ENCODE data around the gene HIVEP3.

The HIVEP3 gene

GRCh38 chr1:41498391-41498790 lies 420.3 kb downstream of the HIVEP3 start:
- TF ChIP-seq POLR2A (IDR thresholded peaks at IDR 0.05; ENCODE audit: low read depth, low read length) (no peak), POLR2AphosphoS5 (IDR thresholded peaks at IDR 0.05; ENCODE audit: low read depth, low read length) (no peak), TAF1 (IDR thresholded peaks at IDR 0.05; ENCODE audit: low read depth, low read length) (no peak), SPI1 (IDR thresholded peaks at IDR 0.05; ENCODE audit: low read depth, low read length) (no peak), PAX5 (IDR thresholded peaks at IDR 0.05; ENCODE audit: insufficient read depth, low read length, severe bottlenecking) (no peak), POU2F2 (IDR thresholded peaks at IDR 0.05; ENCODE audit: low read depth, low read length) (no peak)
- DNase-seq (ENCODE audit: insufficient read length, low spot score) = no peak
- FAIRE-seq = no peak

GRCh38 chr1:41497461-41498030 lies 421.2 kb downstream of the HIVEP3 start:
- DNase-seq (ENCODE audit: insufficient read length, low spot score) (no peak), FAIRE-seq (no peak)
- TF ChIP-seq POLR2AphosphoS5 (IDR thresholded peaks at IDR 0.05; ENCODE audit: low read depth, low read length) (no peak), TAF1 (IDR thresholded peaks at IDR 0.05; ENCODE audit: low read depth, low read length) (no peak), PAX5 (IDR thresholded peaks at IDR 0.05; ENCODE audit: insufficient read depth, low read length, severe bottlenecking) (no peak), POU2F2 (IDR thresholded peaks at IDR 0.05; ENCODE audit: low read depth, low read length) (no peak), POLR2A (IDR thresholded peaks at IDR 0.05; ENCODE audit: low read depth, low read length) (no peak), SPI1 (IDR thresholded peaks at IDR 0.05; ENCODE audit: low read depth, low read length) (no peak)

- no peak for DNase-seq (ENCODE audit: insufficient read length, low spot score)
- TF ChIP-seq POLR2A (IDR thresholded peaks at IDR 0.05; ENCODE audit: low read depth, low read length) (no peak), TAF1 (IDR thresholded peaks at IDR 0.05; ENCODE audit: low read depth, low read length) (no peak), PAX5 (IDR thresholded peaks at IDR 0.05; ENCODE audit: insufficient read depth, low read length, severe bottlenecking) (no peak), SPI1 (IDR thresholded peaks at IDR 0.05; ENCODE audit: low read depth, low read length) (no peak)
Measured at GRCh38 chr1:41497056-41497440, 421.7 kb downstream of the HIVEP3 start.

GRCh38 chr1:41496080-41497055 lies 422.4 kb downstream of the HIVEP3 start:
- peak; percentile 64 for DNase-seq (ENCODE audit: insufficient read length, low spot score)

More at GRCh38 chr1:41497056-41497440, 421.7 kb downstream of the HIVEP3 start:
- FAIRE-seq = no peak

GRCh38 chr1:41495210-41495948 lies 423.3 kb downstream of the HIVEP3 start:
- FAIRE-seq (peak; percentile 47), DNase-seq (ENCODE audit: insufficient read length, low spot score) (no peak)
- no peak for TF ChIP-seq POLR2AphosphoS5 (IDR thresholded peaks at IDR 0.05; ENCODE audit: low read depth, low read length)
- TF ChIP-seq POU2F2 (IDR thresholded peaks at IDR 0.05; ENCODE audit: low read depth, low read length) = no peak
- no peak for TF ChIP-seq POLR2A (IDR thresholded peaks at IDR 0.05; ENCODE audit: low read depth, low read length)
- no peak for TF ChIP-seq TAF1 (IDR thresholded peaks at IDR 0.05; ENCODE audit: low read depth, low read length)
- TF ChIP-seq PAX5 (IDR thresholded peaks at IDR 0.05; ENCODE audit: insufficient read depth, low read length, severe bottlenecking) = no peak
- TF ChIP-seq SPI1 (IDR thresholded peaks at IDR 0.05; ENCODE audit: low read depth, low read length) = no peak

More at GRCh38 chr1:41496080-41497055, 422.4 kb downstream of the HIVEP3 start:
- peak; percentile 96 for FAIRE-seq
- TF ChIP-seq SPI1 (IDR thresholded peaks at IDR 0.05; ENCODE audit: low read depth, low read length) = no peak
- no peak for TF ChIP-seq TAF1 (IDR thresholded peaks at IDR 0.05; ENCODE audit: low read depth, low read length)
- TF ChIP-seq POLR2AphosphoS5 (IDR thresholded peaks at IDR 0.05; ENCODE audit: low read depth, low read length) = no peak
- no peak for TF ChIP-seq PAX5 (IDR thresholded peaks at IDR 0.05; ENCODE audit: insufficient read depth, low read length, severe bottlenecking)
- TF ChIP-seq POU2F2 (IDR thresholded peaks at IDR 0.05; ENCODE audit: low read depth, low read length) = no peak
- no peak for TF ChIP-seq POLR2A (IDR thresholded peaks at IDR 0.05; ENCODE audit: low read depth, low read length)

- no peak for TF ChIP-seq POLR2A (IDR thresholded peaks at IDR 0.05; ENCODE audit: low read depth, low read length)
- TF ChIP-seq TAF1 (IDR thresholded peaks at IDR 0.05; ENCODE audit: low read depth, low read length) = no peak
- TF ChIP-seq PAX5 (IDR thresholded peaks at IDR 0.05; ENCODE audit: insufficient read depth, low read length, severe bottlenecking) = no peak
- TF ChIP-seq SPI1 (IDR thresholded peaks at IDR 0.05; ENCODE audit: low read depth, low read length) = no peak
- no peak for TF ChIP-seq POLR2AphosphoS5 (IDR thresholded peaks at IDR 0.05; ENCODE audit: low read depth, low read length)
- TF ChIP-seq POU2F2 (IDR thresholded peaks at IDR 0.05; ENCODE audit: low read depth, low read length) = no peak
- DNase-seq (ENCODE audit: insufficient read length, low spot score) (no peak), FAIRE-seq (no peak)
Measured at GRCh38 chr1:41494351-41495209, 424.1 kb downstream of the HIVEP3 start.

- DNase-seq (ENCODE audit: insufficient read length, low spot score) (no peak), FAIRE-seq (no peak)
- TF ChIP-seq TAF1 (IDR thresholded peaks at IDR 0.05; ENCODE audit: low read depth, low read length) (no peak), POLR2A (IDR thresholded peaks at IDR 0.05; ENCODE audit: low read depth, low read length) (no peak), SPI1 (IDR thresholded peaks at IDR 0.05; ENCODE audit: low read depth, low read length) (no peak), POU2F2 (IDR thresholded peaks at IDR 0.05; ENCODE audit: low read depth, low read length) (no peak), PAX5 (IDR thresholded peaks at IDR 0.05; ENCODE audit: insufficient read depth, low read length, severe bottlenecking) (no peak), POLR2AphosphoS5 (IDR thresholded peaks at IDR 0.05; ENCODE audit: low read depth, low read length) (no peak)
Measured at GRCh38 chr1:41493626-41494350, 424.9 kb downstream of the HIVEP3 start.

- FAIRE-seq = no peak
- no peak for DNase-seq (ENCODE audit: insufficient read length, low spot score)
- TF ChIP-seq PAX5 (IDR thresholded peaks at IDR 0.05; ENCODE audit: insufficient read depth, low read length, severe bottlenecking) = no peak
- no peak for TF ChIP-seq POLR2A (IDR thresholded peaks at IDR 0.05; ENCODE audit: low read depth, low read length)
- no peak for TF ChIP-seq POLR2AphosphoS5 (IDR thresholded peaks at IDR 0.05; ENCODE audit: low read depth, low read length)
- TF ChIP-seq POU2F2 (IDR thresholded peaks at IDR 0.05; ENCODE audit: low read depth, low read length) = no peak
- TF ChIP-seq SPI1 (IDR thresholded peaks at IDR 0.05; ENCODE audit: low read depth, low read length) = no peak
- TF ChIP-seq TAF1 (IDR thresholded peaks at IDR 0.05; ENCODE audit: low read depth, low read length) = no peak
Measured at GRCh38 chr1:41493117-41493536, 425.6 kb downstream of the HIVEP3 start.

All from GM12891 (cell line).